Caco-2 (cell line): ENCODE measurements around the gene BPIFB2. TPM values are rescaled to one million over a fixed set of nuclear protein-coding genes. Genes with fewer than 3 reads are reported as not detected.

Experiments
- BruUV-seq: library from RNA; stranded (reverse); fragments of 400-500 nt; replicated peaks from 2 replicates; lab custom pipeline; 2021; lab: Mats Ljungman, UMichigan
- CTCF ChIA-PET: fragments of 300-600 bp; sonication (Branson Sonifier 250); formaldehyde crosslinking; loops from one replicate; lab custom pipeline; 2022; ENCODE audit warnings: antibody characterized with exemption; lab: Charles Lee
- POLR2A ChIA-PET: fragments of 300-600 bp; sonication (Branson Sonifier 250); formaldehyde crosslinking; loops from one replicate; lab custom pipeline; 2022; ENCODE audit warnings: antibody characterized with exemption; lab: Charles Lee
- DNase-seq, 2 experiments: peaks; one replicate each; pipeline versions ENCODE4 v3.0.0 to v3.0.0-alpha.2; 2020 to 2022
- H3K27me3 ChIP-seq: replicated peaks from 2 replicates; pipeline ENCODE4 v1.6.0; 2011; ENCODE audit warnings: low read length; ENCODE audit not compliant: control insufficient read depth, insufficient read depth
- H3K36me3 ChIP-seq: 2 replicates; pipeline ENCODE4 v1.5.1; 2011; ENCODE audit warnings: low read length; ENCODE audit not compliant: control insufficient read depth, insufficient read depth
- H3K4me1 ChIP-seq: fragments of 250-450 bp; sonication (Bioruptor Pico); 2 replicates; pipeline ENCODE4 v1.5.1; 2020; ENCODE audit warnings: mild to moderate bottlenecking
- H3K4me3 ChIP-seq: 2 replicates; pipeline ENCODE4 v1.5.1; 2011; ENCODE audit warnings: low read depth, mild to moderate bottlenecking, control low read depth, low read length
- H3K9me3 ChIP-seq: fragments of 250-450 bp; sonication (Bioruptor Pico); 2 replicates; pipeline ENCODE4 v1.5.1; 2020; ENCODE audit warnings: mild to moderate bottlenecking, moderate library complexity
- H3K27ac Mint-ChIP-seq: one replicate; pipeline ENCODE4 v1.8.0; 2022; ENCODE audit warnings: mixed read lengths; ENCODE audit not compliant: unreplicated experiment
- H3K27me3 Mint-ChIP-seq: one replicate; pipeline ENCODE4 v1.8.0; 2022; ENCODE audit warnings: mixed read lengths; ENCODE audit not compliant: insufficient read depth, unreplicated experiment
- H3K36me3 Mint-ChIP-seq: one replicate; pipeline ENCODE4 v1.8.0; 2022; ENCODE audit warnings: mild to moderate bottlenecking, mixed read lengths; ENCODE audit not compliant: insufficient read depth, unreplicated experiment
- H3K4me1 Mint-ChIP-seq: one replicate; pipeline ENCODE4 v1.8.0; 2022; ENCODE audit warnings: low read depth, mixed read lengths; ENCODE audit not compliant: unreplicated experiment
- H3K4me3 Mint-ChIP-seq: one replicate; pipeline ENCODE4 v1.8.0; 2022; ENCODE audit warnings: mild to moderate bottlenecking, moderate library complexity, mixed read lengths; ENCODE audit not compliant: unreplicated experiment
- H3K9me3 Mint-ChIP-seq: one replicate; pipeline ENCODE4 v1.8.0; 2022; ENCODE audit warnings: mixed read lengths; ENCODE audit not compliant: unreplicated experiment
- CTCF ChIP-seq, 2 experiments: fragments of 200-600 bp in 1 of 2; IDR thresholded peaks; 1 replicate in 1 of 2; 2 replicates in 1 of 2; pipeline versions ENCODE4 v1.5.1 to v1.8.0; 2011 to 2022; ENCODE audit warnings: antibody characterized with exemption in 1 of 2, control low read depth in 1 of 2, inconsistent platforms in 1 of 2, low read depth in 1 of 2, low read length in 1 of 2, mild to moderate bottlenecking in 1 of 2, moderate library complexity in 1 of 2; ENCODE audit not compliant: insufficient read depth in 1 of 2, severe bottlenecking in 1 of 2, unreplicated experiment in 1 of 2
- intact Hi-C: fragments of 100-400 bp; cut with micrococcal nuclease; formaldehyde crosslinking; loops from one replicate; pipeline ENCODE4 v1.10.0; 2022; ENCODE audit not compliant: unreplicated experiment
- total RNA-seq: library from RNA; stranded (reverse); gene quantifications from 2 replicates; pipeline ENCODE4 v1.2.3, GENCODE V29; 2022

The BPIFB2 gene
- total RNA-seq, 1 experiment from 2014 or later: not detected

GRCh38 chr20:32995802-32996201, 11.7 kb upstream of the BPIFB2 start:
- Histone ChIP-seq H3K27me3 (0 out of 2 replicates have a peak, but pooled peaks cover 1% of the 10 kb centered on the region), H3K4me1 (no peaks in the 10 kb centered on the region), H3K4me3 (no peak overlapping the region), H3K36me3 (no peaks in the 10 kb centered on the region), H3K9me3 (peaks cover 7% of the 10 kb centered on the region)
- no TSS peak for BruUV-seq
- ChIA-PET CTCF (interaction anchor here (0.7 to 1.5 kb wide), 4 partner anchors 15 to 217 kb away, joined by 3 to 10 read pairs (median 4); no protein-coding TSS in a partner anchor), POLR2A (no interaction called here)
- Mint-ChIP-seq H3K4me1 (no peaks in the 10 kb centered on the region), H3K4me3 (no peak overlapping the region), H3K27ac (no peak overlapping the region), H3K27me3 (peaks cover 16% of the 10 kb centered on the region), H3K36me3 (no peaks in the 10 kb centered on the region), H3K9me3 (peaks cover 15% of the 10 kb centered on the region)
- intact Hi-C loops: no loop called here
- DNase-seq: no peak
- TF ChIP-seq CTCF (IDR thresholded peaks at IDR 0.05; ENCODE audit: insufficient read depth in 1 of 2, low read depth in 1 of 2, low read length in 1 of 2, severe bottlenecking in 1 of 2, unreplicated experiment in 1 of 2): no peak

GRCh38 chr20:32997431-32997830, 10.1 kb upstream of the BPIFB2 start:
- H3K36me3 Mint-ChIP-seq: no peaks in the 10 kb centered on the region
- H3K27me3 ChIP-seq: 0 out of 2 replicates have a peak, but pooled peaks cover 1% of the 10 kb centered on the region
- no peak for TF ChIP-seq CTCF (IDR thresholded peaks at IDR 0.05; ENCODE audit: insufficient read depth in 1 of 2, low read depth in 1 of 2, low read length in 1 of 2, severe bottlenecking in 1 of 2, unreplicated experiment in 1 of 2)
- no peak overlapping the region for H3K4me3 Mint-ChIP-seq
- H3K4me1 ChIP-seq: no peaks in the 10 kb centered on the region
- no TSS peak for BruUV-seq
- intact Hi-C loops: no loop called here
- peaks cover 7% of the 10 kb centered on the region for H3K9me3 ChIP-seq
- H3K27ac Mint-ChIP-seq: no peak overlapping the region
- no peak for DNase-seq
- H3K27me3 Mint-ChIP-seq: peaks cover 20% of the 10 kb centered on the region
- peaks cover 15% of the 10 kb centered on the region for H3K9me3 Mint-ChIP-seq
- H3K4me1 Mint-ChIP-seq: no peaks in the 10 kb centered on the region
- no peaks in the 10 kb centered on the region for H3K36me3 ChIP-seq
- no peak overlapping the region for H3K4me3 ChIP-seq
- CTCF ChIA-PET: no interaction called here
- POLR2A ChIA-PET: no interaction called here

- peaks cover 8% of the 10 kb centered on the region for H3K9me3 ChIP-seq
- Mint-ChIP-seq H3K9me3 (peaks cover 6% of the 10 kb centered on the region), H3K36me3 (no peaks in the 10 kb centered on the region), H3K27ac (no peak overlapping the region), H3K4me3 (no peak overlapping the region), H3K4me1 (no peaks in the 10 kb centered on the region), H3K27me3 (peaks cover 16% of the 10 kb centered on the region)
- BruUV-seq: no TSS peak
- ChIA-PET POLR2A (no interaction called here), CTCF (interaction anchor here (0.6 to 0.7 kb wide), 2 partner anchors 950 to 1167 kb away, joined by 3 read pairs; no protein-coding TSS in a partner anchor)
- no peak for DNase-seq
- intact Hi-C loops: loop anchor here (10.0 kb wide), 1 partner anchor 95 kb away; no protein-coding TSS in a partner anchor
- no peaks in the 10 kb centered on the region for H3K36me3 ChIP-seq
- H3K4me3 ChIP-seq: no peak overlapping the region
- no peaks in the 10 kb centered on the region for H3K4me1 ChIP-seq
- TF ChIP-seq CTCF (IDR thresholded peaks at IDR 0.05; ENCODE audit: insufficient read depth in 1 of 2, low read depth in 1 of 2, low read length in 1 of 2, severe bottlenecking in 1 of 2, unreplicated experiment in 1 of 2): no peak
- H3K27me3 ChIP-seq: 0 out of 2 replicates have a peak, but pooled peaks cover 1% of the 10 kb centered on the region
Observed at GRCh38 chr20:32999603-33000250, 7.8 kb upstream of the BPIFB2 start.
